ENCODE results near the gene LMTK2. TPM values are rescaled to one million over a fixed set of nuclear protein-coding genes. Genes with fewer than 3 reads are reported as not detected.
A peak's percentile ranks its signal among the peaks of the same experiment; 100 is the strongest.

Gene LMTK2
- total RNA-seq, 1 donor from 2014 or later = 12.9 TPM

GRCh38 chr7:98090116-98090515 lies 16.5 kb upstream of the LMTK2 start:
- TF ChIP-seq CTCF (IDR thresholded peaks at IDR 0.05; ENCODE audit: insufficient read depth, low read length, severe bottlenecking) = no peak
- DNase-seq (ENCODE audit: low read depth) (peak; percentile 54), FAIRE-seq (no peak)
- no peaks in the 10 kb centered on the region for H3K27me3 ChIP-seq (ENCODE audit: control insufficient read depth, insufficient read depth, low read length)
- H3K36me3 ChIP-seq (ENCODE audit: control insufficient read depth, insufficient read depth, low read length) = no peaks in the 10 kb centered on the region
- no peak overlapping the region for H3K4me3 ChIP-seq (ENCODE audit: low read depth, low read length)

DNA sequence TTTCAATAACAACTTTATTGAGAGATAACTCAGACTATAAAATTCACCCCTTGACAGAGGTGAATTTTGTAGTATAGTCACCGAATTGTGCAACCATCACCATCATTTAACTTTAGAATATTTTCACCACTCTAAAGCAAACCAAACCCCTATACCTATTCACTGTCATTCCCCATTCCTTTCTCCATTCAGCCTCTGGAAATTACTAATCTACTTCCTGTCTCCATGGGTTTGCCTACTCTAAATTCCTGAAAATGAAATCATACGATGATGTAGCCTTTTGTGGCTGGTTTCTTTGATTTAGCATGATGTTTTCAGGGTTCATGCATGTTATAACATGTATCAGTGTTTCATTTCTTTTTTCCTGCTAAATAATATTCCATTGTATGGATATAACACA lies 15.6 kb upstream of the LMTK2 start:
- Histone ChIP-seq H3K36me3 (ENCODE audit: control insufficient read depth, insufficient read depth, low read length) (no peaks in the 10 kb centered on the region), H3K27me3 (ENCODE audit: control insufficient read depth, insufficient read depth, low read length) (no peaks in the 10 kb centered on the region), H3K4me3 (ENCODE audit: low read depth, low read length) (no peak overlapping the region)
- peak; percentile 96 for DNase-seq (ENCODE audit: low read depth)
- no peak for FAIRE-seq
- TF ChIP-seq CTCF (IDR thresholded peaks at IDR 0.05; ENCODE audit: insufficient read depth, low read length, severe bottlenecking) = no peak

GRCh38 chr7:98091523-98091922 lies 15.1 kb upstream of the LMTK2 start:
- Histone ChIP-seq H3K4me3 (ENCODE audit: low read depth, low read length) (no peak overlapping the region), H3K36me3 (ENCODE audit: control insufficient read depth, insufficient read depth, low read length) (no peaks in the 10 kb centered on the region), H3K27me3 (ENCODE audit: control insufficient read depth, insufficient read depth, low read length) (no peaks in the 10 kb centered on the region)
- no peak for TF ChIP-seq CTCF (IDR thresholded peaks at IDR 0.05; ENCODE audit: insufficient read depth, low read length, severe bottlenecking)
- no peak for FAIRE-seq
- DNase-seq (ENCODE audit: low read depth) = no peak

DNA sequence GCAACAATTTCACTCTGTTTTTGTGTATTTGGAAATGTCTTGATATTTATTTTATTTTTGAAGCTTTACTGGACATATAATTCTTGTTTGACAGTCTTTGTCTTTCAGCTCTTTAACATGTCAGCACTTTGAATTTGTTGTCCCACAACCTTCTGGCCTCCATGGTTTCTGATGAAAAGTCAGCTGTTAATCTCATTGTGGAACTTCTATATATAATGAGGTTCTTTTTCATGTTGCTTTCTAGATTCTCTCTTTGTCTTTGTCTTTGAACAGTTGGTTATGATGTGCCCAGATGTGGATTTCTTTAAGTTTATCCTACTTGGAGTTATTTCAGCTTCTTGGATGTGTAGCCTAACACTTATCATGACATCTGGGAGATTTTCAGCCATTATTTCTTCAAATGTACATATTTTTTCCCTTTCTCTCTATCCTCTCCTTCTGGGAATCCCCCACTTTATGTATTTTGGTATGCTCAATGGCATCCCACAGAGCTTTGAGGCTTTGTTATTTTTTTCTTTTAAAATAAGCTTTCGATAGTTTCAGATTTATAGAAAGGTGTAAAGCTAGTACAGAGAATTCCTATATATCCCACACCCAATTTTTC lies 9.5 kb upstream of the LMTK2 start:
- Histone ChIP-seq H3K27me3 (ENCODE audit: control insufficient read depth, insufficient read depth, low read length) (no peaks in the 10 kb centered on the region), H3K4me3 (ENCODE audit: low read depth, low read length) (no peak overlapping the region), H3K36me3 (ENCODE audit: control insufficient read depth, insufficient read depth, low read length) (no peaks in the 10 kb centered on the region)
- no peak for DNase-seq (ENCODE audit: low read depth)
- TF ChIP-seq CTCF (IDR thresholded peaks at IDR 0.05; ENCODE audit: insufficient read depth, low read length, severe bottlenecking) = no peak
- no peak for FAIRE-seq

DNA sequence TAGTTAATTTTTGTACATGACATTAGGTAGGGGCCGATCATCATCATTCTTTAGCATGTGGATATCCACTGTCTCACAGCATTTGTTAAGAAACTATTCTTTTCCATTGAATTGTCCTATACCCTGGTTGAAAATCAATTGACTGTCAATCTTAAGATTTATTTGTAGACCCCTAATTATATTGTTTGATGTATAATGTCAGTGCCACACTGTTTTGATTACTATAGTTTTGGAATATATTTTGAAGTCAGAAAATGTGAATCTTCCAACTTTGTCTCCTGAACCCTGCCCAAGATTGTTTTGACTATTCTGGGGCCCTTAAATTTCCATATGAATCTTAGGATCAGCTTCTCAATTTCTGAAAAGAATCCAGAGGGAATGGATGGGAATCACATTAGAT lies 6.6 kb upstream of the LMTK2 start:
- DNase-seq (ENCODE audit: low read depth) (no peak), FAIRE-seq (no peak)
- TF ChIP-seq CTCF (IDR thresholded peaks at IDR 0.05; ENCODE audit: insufficient read depth, low read length, severe bottlenecking) = no peak
- Histone ChIP-seq H3K27me3 (ENCODE audit: control insufficient read depth, insufficient read depth, low read length) (no peaks in the 10 kb centered on the region), H3K36me3 (ENCODE audit: control insufficient read depth, insufficient read depth, low read length) (no peaks in the 10 kb centered on the region), H3K4me3 (ENCODE audit: low read depth, low read length) (no peak overlapping the region)

GRCh38 chr7:98102170-98102569 lies 4.5 kb upstream of the LMTK2 start:
- no peak for DNase-seq (ENCODE audit: low read depth)
- TF ChIP-seq CTCF (IDR thresholded peaks at IDR 0.05; ENCODE audit: insufficient read depth, low read length, severe bottlenecking) = no peak
- no peaks in the 10 kb centered on the region for H3K27me3 ChIP-seq (ENCODE audit: control insufficient read depth, insufficient read depth, low read length)
- H3K4me3 ChIP-seq (ENCODE audit: low read depth, low read length) = no peak overlapping the region
- no peaks in the 10 kb centered on the region for H3K36me3 ChIP-seq (ENCODE audit: control insufficient read depth, insufficient read depth, low read length)
- FAIRE-seq = no peak

All from bronchial epithelial cell (primary cell).